HUES6 (cell line): Measurements from ENCODE around the gene BFSP1.

ENCODE experiments used
- H3K27ac ChIP-seq: 2 replicates; pipeline ENCODE4 v1.7.0; 2013; ENCODE audit warnings: low read depth, mild to moderate bottlenecking, low read length, inconsistent platforms
- H3K27me3 ChIP-seq: 2 replicates; pipeline ENCODE4 v1.6.1; 2013; ENCODE audit warnings: low read length; ENCODE audit not compliant: control insufficient read depth, insufficient read depth
- H3K36me3 ChIP-seq: 2 replicates; pipeline ENCODE4 v1.6.1; 2013; ENCODE audit warnings: low read length; ENCODE audit not compliant: control insufficient read depth, insufficient read depth
- H3K4me1 ChIP-seq: 2 replicates; pipeline ENCODE4 v1.6.1; 2013; ENCODE audit warnings: low read length; ENCODE audit not compliant: control insufficient read depth, insufficient read depth
- H3K4me3 ChIP-seq: 2 replicates; pipeline ENCODE4 v1.5.1; 2013; ENCODE audit warnings: low read depth, low read length
- H3K9ac ChIP-seq: one replicate; pipeline ENCODE4 v1.6.1; 2013; ENCODE audit warnings: mild to moderate bottlenecking, low read length
- H3K9me3 ChIP-seq: 2 replicates; pipeline ENCODE4 v1.6.1; 2013; ENCODE audit warnings: low read depth, low read length; ENCODE audit not compliant: control insufficient read depth, insufficient read depth

BFSP1 gene

DNA sequence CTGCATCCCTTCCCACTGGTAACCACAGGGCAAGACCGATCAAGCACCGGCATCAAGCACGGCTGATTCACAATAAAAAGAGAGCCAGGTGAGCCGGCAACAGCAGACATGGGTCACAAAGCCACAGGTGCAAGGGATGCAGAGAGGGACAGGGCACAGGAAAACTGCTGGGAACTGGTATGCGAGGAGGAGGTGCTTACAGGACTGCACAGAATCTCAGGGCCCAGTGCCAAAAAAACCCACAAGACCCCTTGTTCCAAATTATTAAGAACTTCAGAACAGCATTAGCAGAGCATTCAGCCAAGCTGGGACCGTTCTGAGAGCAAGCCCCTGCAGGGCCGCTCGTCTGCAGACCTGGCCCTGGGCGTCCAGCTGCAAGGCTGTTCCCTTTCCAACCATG, 35.4 kb downstream of the BFSP1 start:
- Histone ChIP-seq H3K36me3 (no peaks in the 10 kb centered on the region), H3K9ac (no peak overlapping the region), H3K4me1 (no peaks in the 10 kb centered on the region), H3K4me3 (no peak overlapping the region), H3K9me3 (no peaks in the 10 kb centered on the region), H3K27ac (no peak overlapping the region), H3K27me3 (no peaks in the 10 kb centered on the region)

DNA sequence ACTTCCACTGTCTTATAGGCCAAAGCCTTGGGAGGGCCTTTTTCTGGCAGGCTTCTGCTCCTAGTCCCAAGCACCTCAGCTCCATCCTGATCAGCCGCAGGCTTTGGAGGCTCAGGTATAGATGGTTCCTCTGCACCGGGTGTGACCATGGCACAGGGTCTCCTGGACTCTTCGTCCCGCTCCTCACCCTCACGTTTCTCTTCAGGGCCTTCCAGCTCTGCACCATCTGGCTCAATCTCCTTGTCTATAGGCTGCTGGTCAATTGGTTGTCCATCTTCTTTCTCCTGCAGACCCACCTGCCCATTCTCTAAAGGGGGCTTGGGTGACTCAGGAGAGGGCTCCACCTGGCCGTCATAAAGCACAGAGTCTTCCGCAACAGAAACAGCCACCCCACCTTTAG, 37.0 kb downstream of the BFSP1 start:
- no peak overlapping the region for H3K9ac ChIP-seq
- H3K36me3 ChIP-seq = no peaks in the 10 kb centered on the region
- H3K4me1 ChIP-seq = no peaks in the 10 kb centered on the region
- H3K4me3 ChIP-seq = no peak overlapping the region
- no peaks in the 10 kb centered on the region for H3K9me3 ChIP-seq
- H3K27ac ChIP-seq = no peak overlapping the region
- H3K27me3 ChIP-seq = no peaks in the 10 kb centered on the region

DNA sequence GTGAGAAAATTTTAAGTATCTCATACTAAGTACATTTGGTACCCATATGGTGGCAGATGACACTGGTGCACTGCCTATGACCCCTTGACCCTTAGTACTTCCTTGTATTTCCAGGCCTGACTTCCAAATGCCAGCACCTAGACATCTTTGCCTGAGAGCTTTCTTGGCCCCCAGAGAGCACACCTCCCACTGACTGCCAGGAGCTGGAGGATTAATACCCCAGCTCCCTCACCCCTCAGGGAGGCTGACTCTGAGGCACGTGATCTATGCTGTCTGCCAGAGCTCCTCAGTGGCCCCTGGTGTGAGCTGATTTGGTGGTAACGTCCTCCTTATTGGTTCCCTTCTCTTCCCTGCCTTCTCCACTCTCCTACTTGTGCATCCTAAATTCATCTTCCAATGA, 38.0 kb downstream of the BFSP1 start:
- H3K27me3 ChIP-seq = no peaks in the 10 kb centered on the region

DNA sequence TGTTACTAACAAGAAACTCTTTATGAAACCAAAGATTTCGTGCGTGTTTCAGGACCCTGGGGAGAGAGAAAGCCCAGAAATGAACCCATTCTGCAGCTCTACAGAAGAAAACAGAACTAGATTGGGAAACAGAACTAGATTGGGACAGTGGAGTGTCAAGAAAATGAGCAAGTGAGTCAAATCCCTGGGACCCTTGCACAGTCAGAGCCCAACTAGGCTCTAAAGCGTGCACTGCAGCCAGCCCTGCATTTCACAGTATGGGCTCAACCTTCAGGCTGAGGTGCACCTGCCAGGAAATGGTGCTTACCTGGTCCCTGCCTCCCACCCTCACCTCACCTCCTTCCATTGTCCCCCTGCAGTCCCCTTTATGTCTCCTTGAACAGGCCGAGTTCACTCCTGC, 39.7 kb downstream of the BFSP1 start:
- H3K4me3 ChIP-seq = no peak overlapping the region
- no peaks in the 10 kb centered on the region for H3K4me1 ChIP-seq
- H3K36me3 ChIP-seq = no peaks in the 10 kb centered on the region
- H3K27me3 ChIP-seq = no peaks in the 10 kb centered on the region
- no peak overlapping the region for H3K9ac ChIP-seq
- no peaks in the 10 kb centered on the region for H3K9me3 ChIP-seq
- H3K27ac ChIP-seq = no peak overlapping the region

More for the DNA sequence above, 38.0 kb downstream of the BFSP1 start:
- no peaks in the 10 kb centered on the region for H3K9me3 ChIP-seq
- no peaks in the 10 kb centered on the region for H3K36me3 ChIP-seq
- no peaks in the 10 kb centered on the region for H3K4me1 ChIP-seq
- H3K27ac ChIP-seq = no peak overlapping the region
- H3K4me3 ChIP-seq = no peak overlapping the region
- no peak overlapping the region for H3K9ac ChIP-seq

DNA sequence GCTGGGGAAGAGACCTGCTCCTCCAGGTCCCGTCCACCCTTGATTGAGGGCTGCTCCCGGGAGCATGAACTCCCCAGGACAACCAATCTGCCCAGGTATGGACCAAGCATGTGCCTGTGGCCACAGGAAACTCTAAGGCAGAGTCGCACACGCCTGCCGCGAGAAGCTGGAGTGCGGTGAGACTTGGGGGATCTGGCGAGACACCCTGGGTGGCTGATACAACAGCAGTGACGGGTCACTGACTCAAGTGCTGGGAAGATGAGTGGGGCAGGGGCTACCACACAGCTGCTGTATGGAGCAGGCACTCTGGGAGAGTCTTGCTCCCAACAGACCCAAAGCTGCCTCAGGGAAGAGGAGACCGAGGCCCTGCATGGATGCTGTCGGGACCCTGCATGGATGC, 40.1 kb downstream of the BFSP1 start:
- Histone ChIP-seq H3K27ac (no peak overlapping the region), H3K9me3 (no peaks in the 10 kb centered on the region), H3K36me3 (no peaks in the 10 kb centered on the region), H3K4me3 (no peak overlapping the region), H3K4me1 (no peaks in the 10 kb centered on the region), H3K9ac (no peak overlapping the region), H3K27me3 (no peaks in the 10 kb centered on the region)

DNA sequence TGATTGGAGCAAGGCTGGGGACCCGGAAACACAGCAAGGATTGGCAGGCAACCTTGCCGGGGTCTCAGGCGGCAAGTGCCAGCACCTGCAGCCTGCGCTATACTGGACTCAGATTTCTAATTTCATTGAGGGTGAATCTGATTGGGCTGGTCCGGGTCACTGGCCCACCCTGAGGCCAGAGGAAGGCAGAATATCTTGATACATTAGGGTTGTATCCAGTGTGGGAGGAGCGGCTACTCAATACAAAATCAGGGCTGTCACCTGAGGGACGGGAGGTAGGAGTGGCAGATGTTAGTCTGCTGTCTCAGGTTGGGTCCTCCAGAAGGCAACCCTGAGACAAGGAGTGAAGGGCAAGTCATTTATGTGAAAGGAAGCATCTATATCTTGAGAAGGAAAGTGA, 40.7 kb downstream of the BFSP1 start:
- no peaks in the 10 kb centered on the region for H3K36me3 ChIP-seq
- H3K9me3 ChIP-seq = no peaks in the 10 kb centered on the region
- no peaks in the 10 kb centered on the region for H3K4me1 ChIP-seq
- no peaks in the 10 kb centered on the region for H3K27me3 ChIP-seq
- no peak overlapping the region for H3K27ac ChIP-seq
- H3K4me3 ChIP-seq = no peak overlapping the region
- no peak overlapping the region for H3K9ac ChIP-seq

DNA sequence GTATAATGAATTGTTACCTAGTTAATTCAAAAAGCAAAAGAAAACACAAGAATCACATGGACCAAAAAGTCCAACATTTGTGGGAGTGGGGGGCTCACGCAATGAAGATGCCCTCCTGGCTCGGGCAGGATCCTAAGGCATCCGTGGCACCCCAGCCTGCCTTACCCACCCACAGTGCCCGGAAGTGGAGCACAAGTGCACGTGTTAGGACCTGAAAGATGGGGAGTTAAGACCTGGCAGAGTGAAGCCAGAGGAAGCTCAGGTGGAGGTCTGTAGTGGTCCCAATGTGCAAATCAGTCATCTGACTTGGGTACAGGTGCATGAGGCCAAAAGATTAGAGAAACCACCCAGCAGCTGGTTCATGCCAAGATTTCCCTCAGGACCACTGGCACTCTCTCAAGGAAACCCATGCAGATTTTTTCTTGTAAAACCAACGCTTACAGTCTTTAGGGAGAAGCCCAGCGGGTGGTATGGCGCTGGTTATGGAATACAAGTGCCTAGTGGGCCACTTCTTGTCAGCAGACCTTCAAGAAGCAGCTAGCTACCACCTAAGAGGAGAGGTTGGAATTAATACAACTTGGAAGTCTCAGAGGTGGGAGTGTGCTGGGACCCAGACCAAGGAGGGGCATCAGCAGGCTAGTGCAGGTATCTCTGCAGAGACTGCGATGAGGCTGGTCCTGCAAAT, 42.1 kb downstream of the BFSP1 start:
- no peaks in the 10 kb centered on the region for H3K27me3 ChIP-seq
- H3K4me1 ChIP-seq = no peaks in the 10 kb centered on the region

DNA sequence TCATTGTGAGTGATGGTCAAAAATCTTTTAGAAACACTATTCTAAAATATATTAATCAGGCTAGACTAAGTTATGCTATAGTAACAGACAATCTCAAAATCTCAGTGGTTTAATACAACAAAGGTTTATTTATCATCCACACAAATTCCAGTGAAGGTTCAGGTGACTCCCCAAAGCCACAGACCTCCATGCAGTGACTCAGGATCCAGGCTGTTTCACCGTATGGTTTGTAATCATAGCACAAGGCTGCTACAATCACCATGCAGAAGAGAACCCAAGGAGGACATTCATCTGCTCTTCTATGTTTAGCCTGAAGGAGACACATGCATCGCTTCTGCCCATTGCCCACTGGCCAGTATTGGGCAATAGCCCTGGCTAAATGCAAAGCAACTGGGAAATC, 46.2 kb downstream of the BFSP1 start:
- 0 out of 2 replicates have a peak, but pooled peaks cover 4% of the 10 kb centered on the region for H3K27me3 ChIP-seq
- no peak overlapping the region for H3K9ac ChIP-seq
- no peaks in the 10 kb centered on the region for H3K4me1 ChIP-seq
- no peaks in the 10 kb centered on the region for H3K36me3 ChIP-seq
- H3K4me3 ChIP-seq = no peak overlapping the region
- no peaks in the 10 kb centered on the region for H3K9me3 ChIP-seq
- H3K27ac ChIP-seq = no peak overlapping the region

More for the DNA sequence above, 42.1 kb downstream of the BFSP1 start:
- Histone ChIP-seq H3K9me3 (no peaks in the 10 kb centered on the region), H3K36me3 (no peaks in the 10 kb centered on the region), H3K9ac (no peak overlapping the region), H3K27ac (no peak overlapping the region), H3K4me3 (no peak overlapping the region)

DNA sequence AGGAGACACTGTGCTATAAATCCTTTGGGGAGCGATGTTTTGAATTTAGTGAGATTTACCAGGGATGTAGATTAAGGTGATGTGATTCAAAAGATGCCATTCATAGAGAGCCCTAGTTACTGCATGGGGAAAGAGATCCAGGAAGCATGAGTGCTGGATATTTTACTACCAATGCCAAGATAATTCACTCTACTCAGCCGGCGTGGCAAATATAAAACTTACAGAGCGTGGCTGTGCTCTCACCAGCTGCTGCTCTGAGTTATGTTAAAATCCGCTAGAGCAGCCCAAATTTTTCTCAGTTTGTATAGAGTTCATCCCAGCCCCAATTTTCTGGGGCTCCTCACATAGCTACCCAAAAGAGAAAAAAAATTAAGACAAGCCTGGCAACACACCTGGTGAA, 48.6 kb downstream of the BFSP1 start:
- H3K27ac ChIP-seq = no peak overlapping the region
- no peaks in the 10 kb centered on the region for H3K36me3 ChIP-seq
- no peak overlapping the region for H3K4me3 ChIP-seq
- no peaks in the 10 kb centered on the region for H3K9me3 ChIP-seq
- H3K9ac ChIP-seq = no peak overlapping the region
- H3K27me3 ChIP-seq = 0 out of 2 replicates have a peak, but pooled peaks cover 4% of the 10 kb centered on the region
- no peaks in the 10 kb centered on the region for H3K4me1 ChIP-seq

DNA sequence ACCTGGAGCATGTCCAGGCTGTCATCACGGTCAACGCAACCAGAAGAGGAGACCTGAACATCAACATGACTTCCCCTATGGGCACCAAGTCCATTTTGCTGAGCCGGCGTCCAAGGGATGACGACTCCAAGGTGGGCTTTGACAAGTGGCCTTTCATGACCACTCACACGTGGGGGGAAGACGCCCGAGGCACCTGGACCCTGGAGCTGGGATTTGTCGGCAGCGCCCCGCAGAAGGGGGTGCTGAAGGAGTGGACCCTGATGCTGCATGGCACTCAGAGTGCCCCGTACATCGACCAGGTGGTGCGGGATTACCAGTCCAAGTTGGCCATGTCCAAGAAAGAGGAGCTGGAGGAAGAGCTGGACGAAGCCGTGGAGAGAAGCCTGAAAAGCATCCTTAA, 49.5 kb downstream of the BFSP1 start:
- H3K9ac ChIP-seq = no peak overlapping the region
- H3K4me3 ChIP-seq = no peak overlapping the region
- 0 out of 2 replicates have a peak, but pooled peaks cover 4% of the 10 kb centered on the region for H3K27me3 ChIP-seq
- H3K4me1 ChIP-seq = no peaks in the 10 kb centered on the region
- H3K36me3 ChIP-seq = no peaks in the 10 kb centered on the region
- H3K27ac ChIP-seq = no peak overlapping the region
- no peaks in the 10 kb centered on the region for H3K9me3 ChIP-seq

DNA sequence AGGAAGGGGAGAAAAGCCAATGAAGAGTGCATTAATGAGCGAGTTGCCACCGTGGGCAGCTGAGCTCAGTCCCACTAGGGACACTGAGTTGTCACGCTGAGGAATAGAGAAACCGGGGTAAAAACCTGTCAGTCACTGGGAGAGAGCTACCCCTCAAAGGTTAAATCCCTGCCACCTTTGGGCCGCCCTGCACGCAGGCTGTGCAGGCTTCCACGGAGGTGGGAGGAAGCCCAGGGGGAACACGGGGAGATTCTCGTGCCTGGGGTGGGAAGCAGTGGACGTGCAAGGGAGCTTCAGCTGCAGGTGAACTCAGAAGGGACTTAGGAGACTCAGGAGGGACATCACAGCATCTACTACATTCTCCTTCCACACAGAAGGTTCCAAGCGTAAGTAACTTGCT, 50.5 kb downstream of the BFSP1 start:
- Histone ChIP-seq H3K9me3 (no peaks in the 10 kb centered on the region), H3K27ac (no peak overlapping the region), H3K4me1 (no peaks in the 10 kb centered on the region), H3K27me3 (0 out of 2 replicates have a peak, but pooled peaks cover 4% of the 10 kb centered on the region), H3K4me3 (no peak overlapping the region), H3K9ac (no peak overlapping the region), H3K36me3 (no peaks in the 10 kb centered on the region)
